ENCODE measurements around the gene PTDSS2. TPM values are rescaled to one million over a fixed set of nuclear protein-coding genes. Genes with fewer than 3 reads are reported as not detected.

The PTDSS2 gene
- total and polyA plus RNA-seq, 8 donors = 11.3 to 44.7 (median 15.7) TPM

DNA sequence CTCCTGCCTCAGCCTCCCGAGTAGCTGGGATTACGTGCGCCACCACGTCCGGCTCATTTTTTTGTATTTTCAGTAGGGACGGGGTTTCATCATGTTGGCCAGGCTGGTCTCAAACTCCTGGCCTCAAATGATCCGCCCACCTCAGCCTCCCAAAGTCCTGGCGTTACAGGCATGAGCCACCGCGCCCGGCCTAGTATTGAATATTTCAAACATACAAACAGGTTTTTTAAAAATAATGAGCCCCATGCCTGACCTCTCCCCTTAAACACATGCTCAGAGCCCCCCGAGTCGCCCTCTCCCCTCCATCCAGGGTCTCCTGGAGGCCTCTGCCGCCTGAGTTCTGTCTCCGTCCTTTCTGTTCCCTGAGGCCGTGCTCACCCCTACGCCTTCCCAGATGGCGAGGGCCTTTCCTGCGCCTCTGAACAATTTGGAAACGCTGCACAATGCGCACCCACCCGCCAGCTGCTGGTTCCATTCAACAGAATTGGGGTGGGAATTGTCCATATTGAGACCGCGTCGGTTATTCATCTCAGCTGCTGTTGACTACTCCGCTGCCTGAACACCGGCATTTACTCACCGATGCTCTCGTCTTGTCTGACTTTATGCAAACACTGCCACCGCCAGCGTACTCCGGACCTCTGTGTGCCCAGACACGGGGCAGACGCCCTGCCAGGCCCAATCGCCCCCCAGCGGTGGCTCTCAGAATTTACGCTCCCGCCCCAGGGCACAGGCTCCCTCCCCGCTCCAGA is 70.5 kb downstream of the PTDSS2 start:
- intact Hi-C loops (cut with DNase I) = no loop called here
- Histone ChIP-seq H3K4me3 (no peak overlapping the region), H3K36me3 (no peaks in the 10 kb centered on the region), H3K4me1 (peaks cover 0 to 4% (median 0%) of the 10 kb centered on the region in 3 donors), H3K9me3 (no peaks in the 10 kb centered on the region), H3K27ac (no peak overlapping the region), H3K27me3 (no peaks in the 10 kb centered on the region)
- TF ChIP-seq, protein P1, sequence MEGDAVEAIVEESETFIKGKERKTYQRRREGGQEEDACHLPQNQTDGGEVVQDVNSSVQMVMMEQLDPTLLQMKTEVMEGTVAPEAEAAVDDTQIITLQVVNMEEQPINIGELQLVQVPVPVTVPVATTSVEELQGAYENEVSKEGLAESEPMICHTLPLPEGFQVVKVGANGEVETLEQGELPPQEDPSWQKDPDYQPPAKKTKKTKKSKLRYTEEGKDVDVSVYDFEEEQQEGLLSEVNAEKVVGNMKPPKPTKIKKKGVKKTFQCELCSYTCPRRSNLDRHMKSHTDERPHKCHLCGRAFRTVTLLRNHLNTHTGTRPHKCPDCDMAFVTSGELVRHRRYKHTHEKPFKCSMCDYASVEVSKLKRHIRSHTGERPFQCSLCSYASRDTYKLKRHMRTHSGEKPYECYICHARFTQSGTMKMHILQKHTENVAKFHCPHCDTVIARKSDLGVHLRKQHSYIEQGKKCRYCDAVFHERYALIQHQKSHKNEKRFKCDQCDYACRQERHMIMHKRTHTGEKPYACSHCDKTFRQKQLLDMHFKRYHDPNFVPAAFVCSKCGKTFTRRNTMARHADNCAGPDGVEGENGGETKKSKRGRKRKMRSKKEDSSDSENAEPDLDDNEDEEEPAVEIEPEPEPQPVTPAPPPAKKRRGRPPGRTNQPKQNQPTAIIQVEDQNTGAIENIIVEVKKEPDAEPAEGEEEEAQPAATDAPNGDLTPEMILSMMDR (IDR thresholded peaks at IDR 0.05) = no peak
- FAIRE-seq (no peak), ATAC-seq (no peak), DNase-seq (peak in 1 of 6 donors; percentile 64)
- 92 to 93% methylated on average over 39 of the region's 39 CpGs for WGBS, 2 donors

DNA sequence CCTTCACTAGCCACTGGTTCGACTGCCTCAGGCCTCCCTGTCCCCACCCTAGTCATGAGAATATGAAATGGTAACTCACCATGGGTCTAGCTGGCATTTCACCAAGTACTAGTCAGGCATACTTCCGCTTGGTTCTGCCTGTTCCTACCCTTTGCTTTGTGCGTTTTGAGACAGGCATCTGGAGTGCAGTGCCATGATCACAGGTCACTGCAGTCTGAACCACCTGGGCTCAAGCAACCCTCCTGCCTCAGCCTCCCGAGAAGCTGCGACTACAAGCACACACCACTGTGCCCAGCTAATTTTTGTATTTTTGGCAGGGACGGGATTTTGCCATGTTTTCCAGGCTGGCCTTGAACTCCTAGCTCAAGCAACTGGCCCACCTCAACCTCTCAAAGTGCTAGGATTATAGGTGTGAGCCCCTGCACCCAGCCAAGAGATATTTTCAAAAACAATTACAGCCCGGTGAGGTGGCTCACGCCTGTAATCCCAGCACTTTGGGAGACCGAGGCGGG is 71.2 kb downstream of the PTDSS2 start:
- WGBS, 2 donors = 79 to 83% methylated on average over 10 of the region's 10 CpGs
- intact Hi-C loops (cut with DNase I) = no loop called here
- ATAC-seq (no peak), FAIRE-seq (no peak), DNase-seq (no peak)
- H3K36me3 ChIP-seq = no peaks in the 10 kb centered on the region
- TF ChIP-seq, protein P1 (IDR thresholded peaks at IDR 0.05) = no peak
- H3K9me3 ChIP-seq = no peaks in the 10 kb centered on the region
- no peaks in the 10 kb centered on the region for H3K27me3 ChIP-seq
- peaks cover 0 to 4% (median 0%) of the 10 kb centered on the region in 3 donors for H3K4me1 ChIP-seq
- no peak overlapping the region for H3K27ac ChIP-seq
- H3K4me3 ChIP-seq = no peak overlapping the region

DNA sequence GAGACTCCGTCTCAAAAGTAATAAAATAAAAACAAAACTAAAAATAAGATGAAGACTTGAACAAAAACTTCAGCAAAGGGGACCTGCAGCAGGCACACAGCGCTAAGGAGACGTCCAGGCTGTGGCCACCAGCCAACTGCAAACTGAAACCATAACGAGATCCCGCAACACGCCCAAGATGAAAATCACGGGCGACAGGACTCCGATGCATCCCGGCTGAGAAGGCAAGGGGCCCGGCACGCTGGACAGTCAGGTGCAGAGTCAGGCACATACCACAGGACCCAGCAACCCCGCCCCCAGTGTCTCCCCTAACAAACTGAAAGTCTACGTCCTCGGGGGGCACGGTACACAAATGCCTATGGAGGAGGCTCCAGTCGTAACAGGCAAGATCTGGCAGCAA is 76.1 kb downstream of the PTDSS2 start:
- DNase-seq (peak in 1 of 6 donors; percentile 23), FAIRE-seq (no peak), ATAC-seq (no peak)
- no peaks in the 10 kb centered on the region for H3K4me1 ChIP-seq
- H3K4me3 ChIP-seq = no peak overlapping the region
- TF ChIP-seq, protein P1 (IDR thresholded peaks at IDR 0.05) = no peak
- intact Hi-C loops (cut with DNase I) = no loop called here
- H3K27ac ChIP-seq = no peak overlapping the region
- 73 to 85% methylated on average over 17 of the region's 17 CpGs for WGBS, 2 donors
- H3K36me3 ChIP-seq = no peaks in the 10 kb centered on the region
- no peaks in the 10 kb centered on the region for H3K27me3 ChIP-seq
- H3K9me3 ChIP-seq = no peaks in the 10 kb centered on the region

DNA sequence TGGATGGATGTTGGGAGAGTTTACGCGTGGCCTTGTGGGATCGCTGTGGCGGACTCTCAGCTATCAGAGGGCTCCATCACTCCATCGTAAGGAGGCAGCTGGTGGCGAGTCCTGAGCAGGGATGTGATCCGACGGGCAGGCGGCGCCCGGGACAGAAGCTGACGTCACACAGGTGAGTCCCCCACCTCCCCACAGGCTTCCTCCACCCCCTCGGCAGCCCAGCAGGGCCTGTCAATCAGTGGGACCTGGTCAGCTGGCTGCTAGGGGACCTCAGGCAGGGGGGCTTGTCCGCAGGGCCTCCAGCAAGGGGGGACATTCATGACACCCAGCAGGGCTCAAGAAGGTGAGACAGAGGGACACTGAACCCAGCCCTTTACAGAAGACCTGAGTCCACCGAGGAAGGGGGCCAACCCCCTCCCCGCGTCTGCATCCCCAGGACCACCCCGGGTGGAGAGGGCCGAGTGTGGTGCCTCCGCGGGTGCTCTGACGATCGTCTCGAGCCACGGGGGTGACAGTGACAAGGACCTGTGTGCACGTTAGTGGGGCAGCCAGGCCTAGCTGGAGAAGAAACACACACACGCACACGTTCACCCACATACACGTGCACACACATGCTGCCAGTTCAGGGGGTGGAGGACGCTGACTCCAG is 78.2 kb downstream of the PTDSS2 start:
- intact Hi-C loops (cut with DNase I) = no loop called here
- Histone ChIP-seq H3K27ac (no peak overlapping the region), H3K9me3 (no peaks in the 10 kb centered on the region), H3K4me3 (no peak overlapping the region), H3K4me1 (no peaks in the 10 kb centered on the region), H3K36me3 (peaks cover 0 to 12% (median 8%) of the 10 kb centered on the region in 3 donors), H3K27me3 (no peaks in the 10 kb centered on the region)
- WGBS, 2 donors = 73 to 84% methylated on average over 30 of the region's 30 CpGs
- TF ChIP-seq, protein P1 (IDR thresholded peaks at IDR 0.05) = no peak
- no peak for ATAC-seq
- peak in 2 of 6 donors; percentile 25 to 64 for DNase-seq
- FAIRE-seq = no peak
